Activated CD8-positive, alpha-beta T cell treated with anti-CD3 and anti-CD28 coated beads for 36 hours (primary cell): Measurements from ENCODE around the gene POLN. TPM values are rescaled to one million over a fixed set of nuclear protein-coding genes. Genes with fewer than 3 reads are reported as not detected.

Experiments used
- ATAC-seq: fragments of 200-7000 bp; cut with Tn5 transposase; one replicate; pipeline ENCODE4 v1.10.0; 2021; ENCODE audit warnings: mild to moderate bottlenecking, moderate library complexity
- CTCF ChIA-PET: fragments of 350-600 bp; sonication (Branson Sonifier 250); formaldehyde crosslinking; loops from one replicate; lab custom pipeline; 2021; ENCODE audit warnings: antibody characterized with exemption; lab: Charles Lee
- POLR2A ChIA-PET: fragments of 350-600 bp; sonication (Branson Sonifier 250); formaldehyde crosslinking; loops from one replicate; lab custom pipeline; 2021; ENCODE audit warnings: antibody characterized with exemption; lab: Charles Lee
- DNase-seq: peaks from one replicate; pipeline ENCODE4 v3.0.0-alpha.2; 2020
- H3K27ac Mint-ChIP-seq: one replicate; pipeline ENCODE4 v1.8.0; 2021; ENCODE audit warnings: mild to moderate bottlenecking, mixed read lengths
- H3K27me3 Mint-ChIP-seq: one replicate; pipeline ENCODE4 v1.8.0; 2021; ENCODE audit warnings: mixed read lengths
- H3K36me3 Mint-ChIP-seq: one replicate; pipeline ENCODE4 v1.8.0; 2021; ENCODE audit warnings: low read depth, mixed read lengths
- H3K4me1 Mint-ChIP-seq: one replicate; pipeline ENCODE4 v1.8.0; 2021; ENCODE audit warnings: low read depth, mixed read lengths
- H3K4me3 Mint-ChIP-seq: one replicate; pipeline ENCODE4 v1.8.0; 2021; ENCODE audit warnings: mild to moderate bottlenecking, moderate library complexity, mixed read lengths
- H3K9me3 Mint-ChIP-seq: one replicate; pipeline ENCODE4 v1.8.0; 2021; ENCODE audit warnings: mixed read lengths
- CTCF ChIP-seq: fragments of 200-600 bp; IDR thresholded peaks from one replicate; pipeline ENCODE4 v1.8.0; 2022; ENCODE audit warnings: antibody characterized with exemption, mild to moderate bottlenecking
- intact Hi-C: fragments of 100-400 bp; cut with micrococcal nuclease; formaldehyde crosslinking; loops from one replicate; pipeline ENCODE4 v1.10.0; 2022
- total RNA-seq, 2 experiments: library from RNA; stranded (reverse); gene quantifications; one replicate each; pipeline ENCODE4 v1.2.3, GENCODE V29; 2021

The POLN gene
- total RNA-seq, 2 experiments from 2014 or later: 2.1 to 2.9 TPM

DNA sequence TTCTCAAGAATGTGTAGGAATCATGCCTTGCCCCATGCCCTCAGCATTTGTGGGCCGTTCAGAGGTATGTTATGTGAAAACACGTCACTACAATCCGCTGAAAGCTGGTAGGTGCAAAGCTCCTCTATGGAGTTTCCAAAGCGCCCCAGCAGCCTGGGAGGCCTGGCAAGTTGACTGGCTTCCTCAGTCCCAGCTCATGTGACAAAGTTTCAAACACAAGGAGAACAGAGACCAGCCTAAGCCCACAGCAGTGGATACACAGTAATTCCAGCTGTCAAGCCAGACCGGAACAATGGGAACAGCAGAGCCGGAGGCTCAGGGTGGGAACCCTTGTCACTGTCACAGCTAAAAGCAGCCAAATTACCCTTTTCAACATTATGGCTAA is 149.3 kb downstream of the POLN start:
- DNase-seq (no peak), ATAC-seq (no peak)
- POLR2A ChIA-PET: interaction anchor here (0.9 kb wide), 1 partner anchor 9 kb away, joined by 4 read pairs; no protein-coding TSS in a partner anchor
- Mint-ChIP-seq H3K4me3 (no peak overlapping the region), H3K4me1 (no peaks in the 10 kb centered on the region), H3K36me3 (peaks cover 5% of the 10 kb centered on the region), H3K27me3 (no peaks in the 10 kb centered on the region), H3K27ac (no peak overlapping the region), H3K9me3 (peaks cover 2% of the 10 kb centered on the region)
- TF ChIP-seq CTCF: no peak
- intact Hi-C loops: no loop called here
- CTCF ChIA-PET: no interaction called here

GRCh38 chr4:2091990-2092668 is 149.8 kb downstream of the POLN start:
- Mint-ChIP-seq H3K27ac (no peak overlapping the region), H3K27me3 (no peaks in the 10 kb centered on the region), H3K4me1 (no peaks in the 10 kb centered on the region), H3K4me3 (no peak overlapping the region), H3K9me3 (peaks cover 2% of the 10 kb centered on the region), H3K36me3 (peaks cover 5% of the 10 kb centered on the region)
- no peak for ATAC-seq
- ChIA-PET POLR2A (interaction anchor here (0.9 kb wide), 1 partner anchor 9 kb away, joined by 4 read pairs; no protein-coding TSS in a partner anchor), CTCF (no interaction called here)
- intact Hi-C loops: no loop called here
- no peak for TF ChIP-seq CTCF
- no peak for DNase-seq

- no peak for TF ChIP-seq CTCF
- DNase-seq (no peak), ATAC-seq (no peak)
- Mint-ChIP-seq H3K4me3 (no peak overlapping the region), H3K4me1 (no peaks in the 10 kb centered on the region), H3K27ac (no peak overlapping the region), H3K9me3 (no peaks in the 10 kb centered on the region), H3K36me3 (no peaks in the 10 kb centered on the region), H3K27me3 (no peaks in the 10 kb centered on the region)
- ChIA-PET CTCF (interaction anchor here (0.9 kb wide), 1 partner anchor 191 kb away, joined by 3 read pairs; no protein-coding TSS in a partner anchor), POLR2A (no interaction called here)
- intact Hi-C loops: no loop called here
Observed at GRCh38 chr4:2090642-2091041, 151.3 kb downstream of the POLN start.

DNA sequence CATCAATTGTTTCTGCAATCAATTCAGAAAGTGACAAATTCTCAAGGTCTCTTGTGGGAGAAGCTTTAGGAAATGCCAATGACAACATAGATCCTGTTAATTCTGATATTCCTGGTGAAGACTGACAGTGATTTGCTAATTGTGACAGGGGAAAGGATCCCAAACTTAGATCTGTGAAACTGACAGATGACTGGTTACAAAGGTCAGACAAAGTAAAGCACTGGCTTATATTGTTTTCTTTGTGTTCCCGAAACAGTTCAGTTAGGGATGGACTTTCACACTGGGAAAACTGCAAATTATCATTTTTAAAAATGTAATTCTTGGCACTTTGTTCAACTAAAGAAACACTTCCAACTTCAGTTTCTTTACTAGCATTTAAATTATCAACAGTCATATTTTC is 152.7 kb downstream of the POLN start:
- Mint-ChIP-seq H3K4me1 (no peaks in the 10 kb centered on the region), H3K27me3 (peaks cover 1% of the 10 kb centered on the region), H3K27ac (no peak overlapping the region), H3K36me3 (no peaks in the 10 kb centered on the region), H3K4me3 (no peak overlapping the region), H3K9me3 (no peaks in the 10 kb centered on the region)
- TF ChIP-seq CTCF: no peak
- DNase-seq (no peak), ATAC-seq (no peak)
- ChIA-PET POLR2A (no interaction called here), CTCF (no interaction called here)
- intact Hi-C loops: no loop called here

- no peaks in the 10 kb centered on the region for H3K36me3 Mint-ChIP-seq
- ChIA-PET CTCF (no interaction called here), POLR2A (no interaction called here)
- no peak for TF ChIP-seq CTCF
- no peaks in the 10 kb centered on the region for H3K4me1 Mint-ChIP-seq
- intact Hi-C loops: no loop called here
- DNase-seq (no peak), ATAC-seq (no peak)
- H3K9me3 Mint-ChIP-seq: no peaks in the 10 kb centered on the region
- H3K27me3 Mint-ChIP-seq: peaks cover 1% of the 10 kb centered on the region
- no peak overlapping the region for H3K27ac Mint-ChIP-seq
- no peak overlapping the region for H3K4me3 Mint-ChIP-seq
Observed at GRCh38 chr4:2087170-2087569, 154.8 kb downstream of the POLN start.
